ENCODE results near the gene ZNF629. TPM values are rescaled to one million over a fixed set of nuclear protein-coding genes. Genes with fewer than 3 reads are reported as not detected.

The ZNF629 gene
- total and polyA plus RNA-seq, 4 donors = 5.7 to 16.3 (median 9.0) TPM

DNA sequence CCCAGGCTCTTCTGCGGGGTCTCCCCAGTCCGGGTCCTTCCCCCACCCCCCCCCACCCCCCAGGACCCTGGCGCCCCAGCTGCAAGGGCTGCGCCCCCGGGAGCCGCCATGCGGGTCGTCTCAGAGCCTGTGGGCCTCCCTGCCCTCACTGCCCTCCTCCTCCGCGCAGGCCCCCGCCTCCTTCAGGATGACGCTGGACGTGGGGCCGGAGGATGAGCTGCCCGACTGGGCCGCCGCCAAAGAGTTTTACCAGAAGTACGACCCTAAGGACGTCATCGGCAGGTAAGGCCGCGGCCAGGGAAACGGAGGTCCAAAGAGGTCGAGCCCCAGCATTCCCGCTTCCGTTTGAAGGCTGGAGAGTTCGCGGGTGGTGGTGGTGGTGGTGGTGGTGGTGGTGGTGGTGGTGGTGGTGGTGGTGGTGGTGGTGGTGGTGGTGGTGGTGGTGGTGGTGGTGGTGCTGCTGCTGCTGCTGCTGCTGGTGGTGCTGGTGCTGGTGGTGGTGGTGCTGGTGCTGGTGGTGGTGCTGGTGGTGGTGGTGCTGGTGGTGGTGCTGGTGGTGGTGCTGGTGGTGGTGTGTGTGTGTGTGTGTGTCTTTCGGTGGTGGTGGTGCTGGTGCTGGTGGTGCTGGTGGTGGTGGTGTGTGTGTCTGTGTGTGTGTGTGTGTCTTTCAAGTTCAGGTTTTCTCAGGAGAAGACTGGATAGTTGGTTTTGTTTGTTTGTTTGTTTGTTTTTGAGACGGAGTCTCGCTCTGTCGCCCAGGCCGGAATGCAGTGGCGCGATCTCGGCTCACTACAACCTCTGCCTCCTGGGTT lies 38.2 kb downstream of the ZNF629 start:
- WGBS, 2 donors = 14 to 23% methylated on average over 23 to 36 of the region's 36 CpGs
- TF ChIP-seq, protein P1, sequence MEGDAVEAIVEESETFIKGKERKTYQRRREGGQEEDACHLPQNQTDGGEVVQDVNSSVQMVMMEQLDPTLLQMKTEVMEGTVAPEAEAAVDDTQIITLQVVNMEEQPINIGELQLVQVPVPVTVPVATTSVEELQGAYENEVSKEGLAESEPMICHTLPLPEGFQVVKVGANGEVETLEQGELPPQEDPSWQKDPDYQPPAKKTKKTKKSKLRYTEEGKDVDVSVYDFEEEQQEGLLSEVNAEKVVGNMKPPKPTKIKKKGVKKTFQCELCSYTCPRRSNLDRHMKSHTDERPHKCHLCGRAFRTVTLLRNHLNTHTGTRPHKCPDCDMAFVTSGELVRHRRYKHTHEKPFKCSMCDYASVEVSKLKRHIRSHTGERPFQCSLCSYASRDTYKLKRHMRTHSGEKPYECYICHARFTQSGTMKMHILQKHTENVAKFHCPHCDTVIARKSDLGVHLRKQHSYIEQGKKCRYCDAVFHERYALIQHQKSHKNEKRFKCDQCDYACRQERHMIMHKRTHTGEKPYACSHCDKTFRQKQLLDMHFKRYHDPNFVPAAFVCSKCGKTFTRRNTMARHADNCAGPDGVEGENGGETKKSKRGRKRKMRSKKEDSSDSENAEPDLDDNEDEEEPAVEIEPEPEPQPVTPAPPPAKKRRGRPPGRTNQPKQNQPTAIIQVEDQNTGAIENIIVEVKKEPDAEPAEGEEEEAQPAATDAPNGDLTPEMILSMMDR (IDR thresholded peaks at IDR 0.05; ENCODE audit: control extremely low read depth, extremely low read depth) = no peak
- peak; percentile 5 for ATAC-seq (ENCODE audit: insufficient read depth, low FRiP score)
- H3K27me3 ChIP-seq (ENCODE audit: control insufficient read depth in 3 of 3, insufficient read depth in 3 of 3, low read length in 2 of 3) = no peaks in the 10 kb centered on the region
- peak overlapping the region; percentile 77 to 85 for H3K27ac ChIP-seq (ENCODE audit: low read depth in 1 of 2, low read length in 1 of 2)
- H3K4me1 ChIP-seq (ENCODE audit: control insufficient read depth in 5 of 5, insufficient read depth in 5 of 5, low read length in 5 of 5) = peaks cover 0 to 5% (median 3%) of the 10 kb centered on the region in 5 donors
- H3K36me3 ChIP-seq (ENCODE audit: control insufficient read depth in 4 of 4, insufficient read depth in 4 of 4, low read length in 4 of 4) = peaks cover 0 to 17% (median 8%) of the 10 kb centered on the region in 4 donors
- DNase-seq = peak in 1 of 3 donors; percentile 44
- H3K9me3 ChIP-seq (ENCODE audit: control insufficient read depth in 4 of 4, insufficient read depth in 3 of 4, low read length in 3 of 4) = no peaks in the 10 kb centered on the region
- H3K4me3 ChIP-seq = peak overlapping the region; percentile 73
- H3K9ac ChIP-seq (ENCODE audit: insufficient read depth in 1 of 2, low read length in 2 of 2) = no peak overlapping the region

DNA sequence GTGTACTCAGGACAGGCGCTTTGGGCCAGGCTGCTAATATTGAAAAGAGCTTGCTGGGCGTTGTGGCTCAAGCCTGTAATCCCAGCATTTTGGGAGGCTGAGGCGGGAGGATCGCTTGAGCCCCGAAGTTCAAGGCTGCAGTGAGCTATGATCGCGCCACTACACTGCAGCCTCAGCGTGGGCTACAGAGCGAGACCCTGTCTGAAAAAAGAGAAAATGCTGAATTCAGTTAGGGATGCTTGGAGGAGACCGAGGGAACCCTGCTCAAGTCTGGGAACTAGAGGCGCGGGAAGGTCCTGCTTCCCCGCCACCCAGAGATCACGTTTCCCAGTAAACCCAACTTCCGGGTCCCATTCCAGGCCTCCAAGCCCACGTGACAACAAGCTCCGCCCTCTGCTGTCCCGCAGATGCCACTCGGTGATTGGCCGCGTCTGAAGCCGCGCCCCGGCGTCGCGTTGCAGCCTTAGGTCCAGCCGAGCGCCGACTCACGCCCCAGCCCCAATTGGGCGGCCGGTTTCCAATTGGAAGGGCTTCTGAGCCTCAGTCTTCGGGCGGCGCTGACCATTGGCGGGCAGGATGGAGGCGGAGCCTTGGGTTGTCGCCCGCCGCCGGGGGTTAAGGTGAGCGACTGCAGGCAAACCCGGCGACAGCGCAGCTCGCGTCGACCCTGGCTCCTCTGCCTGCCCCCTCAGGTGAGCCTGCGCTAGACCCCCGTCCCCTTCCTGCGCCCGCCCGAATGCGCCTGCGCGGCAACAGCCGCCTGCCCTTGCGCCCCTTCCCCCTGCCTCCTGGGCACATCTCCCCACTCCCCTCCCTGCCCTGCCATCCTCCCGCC lies 39.0 kb downstream of the ZNF629 start, which contains the start of gene PHKG2:
TSS of gene PHKG2 (plus strand) at position 627 of the 835 bp plus-strand sequence. CDS start 396 bp downstream, outside the sequence.
- Histone ChIP-seq H3K9me3 (ENCODE audit: control insufficient read depth in 4 of 4, insufficient read depth in 3 of 4, low read length in 3 of 4) (no peaks in the 10 kb centered on the region), H3K27ac (ENCODE audit: low read depth in 1 of 2, low read length in 1 of 2) (peak within 1 kb of the TSS; percentile 83 to 93), H3K27me3 (ENCODE audit: control insufficient read depth in 3 of 3, insufficient read depth in 3 of 3, low read length in 2 of 3) (no peaks in the 10 kb centered on the region), H3K36me3 (ENCODE audit: control insufficient read depth in 4 of 4, insufficient read depth in 4 of 4, low read length in 4 of 4) (peaks cover 0 to 14% (median 10%) of the 10 kb centered on the region in 4 donors), H3K4me3 (peak within 1 kb of the TSS; percentile 78), H3K9ac (ENCODE audit: insufficient read depth in 1 of 2, low read length in 2 of 2) (peak within 1 kb of the TSS; percentile 26 to 75), H3K4me1 (ENCODE audit: control insufficient read depth in 5 of 5, insufficient read depth in 5 of 5, low read length in 5 of 5) (peaks cover 0 to 5% (median 3%) of the 10 kb centered on the region in 5 donors)
- 2 to 5% methylated on average over 60 of the region's 60 CpGs for whole genome bisulfite sequencing, 2 donors
- TF ChIP-seq, protein P1 (IDR thresholded peaks at IDR 0.05; ENCODE audit: control extremely low read depth, extremely low read depth) = no peak
- ATAC-seq (ENCODE audit: insufficient read depth, low FRiP score) (peak; percentile 98), DNase-seq (peak; percentile 99)

DNA sequence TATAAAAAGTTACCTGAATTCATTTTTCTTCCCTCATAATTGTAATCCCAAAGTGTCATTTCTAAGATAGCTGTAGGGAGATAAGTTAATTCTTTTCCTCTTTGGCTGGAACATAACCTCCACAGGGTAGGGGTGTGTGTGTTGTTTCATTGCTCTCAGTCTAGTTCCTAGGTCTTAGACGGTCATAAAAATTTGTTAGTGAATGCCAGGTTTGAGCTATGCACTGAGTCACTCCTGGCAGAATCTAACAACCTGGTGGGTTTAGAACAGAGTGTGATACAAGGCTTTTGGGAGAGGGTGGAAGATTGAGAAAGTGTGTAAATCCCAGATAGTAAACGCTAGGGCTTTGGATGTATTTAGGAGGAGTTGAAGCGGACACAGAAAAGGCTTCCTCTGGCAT lies 39.7 kb downstream of the ZNF629 start:
- no peak for ATAC-seq (ENCODE audit: insufficient read depth, low FRiP score)

More for the DNA sequence above, 39.7 kb downstream of the ZNF629 start:
- peak overlapping the region; percentile 26 to 75 for H3K9ac ChIP-seq (ENCODE audit: insufficient read depth in 1 of 2, low read length in 2 of 2)
- 48 to 57% methylated on average over 3 of the region's 3 CpGs for WGBS, 2 donors
- no peaks in the 10 kb centered on the region for H3K27me3 ChIP-seq (ENCODE audit: control insufficient read depth in 3 of 3, insufficient read depth in 3 of 3, low read length in 2 of 3)
- H3K4me3 ChIP-seq = no peak overlapping the region
- H3K4me1 ChIP-seq (ENCODE audit: control insufficient read depth in 5 of 5, insufficient read depth in 5 of 5, low read length in 5 of 5) = peaks cover 0 to 5% (median 3%) of the 10 kb centered on the region in 5 donors
- no peak for DNase-seq
- peaks cover 3 to 16% (median 10%) of the 10 kb centered on the region in 4 donors for H3K36me3 ChIP-seq (ENCODE audit: control insufficient read depth in 4 of 4, insufficient read depth in 4 of 4, low read length in 4 of 4)
- no peaks in the 10 kb centered on the region for H3K9me3 ChIP-seq (ENCODE audit: control insufficient read depth in 4 of 4, insufficient read depth in 3 of 4, low read length in 3 of 4)
- H3K27ac ChIP-seq (ENCODE audit: low read depth in 1 of 2, low read length in 1 of 2) = peak overlapping the region; percentile 83 to 93
- TF ChIP-seq, protein P1 (IDR thresholded peaks at IDR 0.05; ENCODE audit: control extremely low read depth, extremely low read depth) = no peak
